HG02943 (cell line): ENCODE results near the gene MRC2.

ENCODE experiments used
- ATAC-seq: cut with Tn5 transposase; IDR thresholded peaks from one replicate; pipeline ENCODE4 v1.9.1; 2021; ENCODE audit warnings: mild to moderate bottlenecking, low read depth, moderate library complexity; ENCODE audit not compliant: unreplicated experiment

MRC2 gene

GRCh38 chr17:62716834-62717588 is 89.5 kb downstream of the MRC2 start:
- no peak for ATAC-seq

GRCh38 chr17:62717589-62717855 is 90.1 kb downstream of the MRC2 start:
- ATAC-seq = no peak

- no peak for ATAC-seq
These were observed 90.4 kb downstream of the MRC2 start for GRCh38 chr17:62717889-62718288.

GRCh38 chr17:62718429-62718828 is 91.0 kb downstream of the MRC2 start:
- no peak for ATAC-seq

- ATAC-seq = no peak
These were observed 92.1 kb downstream of the MRC2 start for GRCh38 chr17:62719586-62719985.

GRCh38 chr17:62720126-62720850 is 92.8 kb downstream of the MRC2 start:
- no peak for ATAC-seq

DNA sequence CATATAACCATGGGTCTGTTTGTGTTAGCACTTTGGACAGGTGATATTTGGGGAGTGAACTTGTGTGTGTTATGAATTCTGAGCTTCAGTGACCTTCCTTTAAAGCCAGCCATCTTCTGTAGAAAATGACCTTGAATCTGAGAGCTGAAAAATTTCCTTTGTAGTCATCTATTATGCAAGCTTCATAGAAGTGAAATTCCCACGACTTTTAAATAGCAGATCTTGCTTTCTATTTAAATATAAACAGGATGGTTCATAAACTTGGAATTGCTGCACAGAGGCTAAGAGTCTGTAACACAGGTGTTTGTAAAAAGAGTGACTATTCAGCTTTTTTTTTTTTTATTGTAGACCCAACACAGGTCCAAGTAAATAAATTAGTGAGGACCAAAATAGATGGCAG is 95.2 kb downstream of the MRC2 start:
- no peak for ATAC-seq

DNA sequence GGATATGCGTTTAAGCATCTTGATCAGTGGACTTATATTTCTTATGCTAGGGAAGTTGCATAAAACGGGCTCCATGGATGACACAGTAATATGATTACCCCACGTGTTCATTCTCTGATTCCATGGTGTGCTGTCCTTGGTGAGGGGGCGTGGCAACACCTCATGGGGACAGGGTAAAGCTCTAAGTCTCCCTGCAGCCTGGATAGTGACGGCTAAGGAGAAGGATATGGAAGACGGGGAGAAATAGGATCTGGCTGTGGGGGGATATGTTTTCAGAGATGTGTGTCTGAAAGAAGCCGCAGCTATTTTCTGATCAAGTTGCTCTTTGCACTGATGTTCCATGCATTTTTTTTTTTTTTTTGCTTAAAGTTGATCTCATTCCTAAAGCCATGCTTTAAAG is 96.4 kb downstream of the MRC2 start:
- no peak for ATAC-seq

DNA sequence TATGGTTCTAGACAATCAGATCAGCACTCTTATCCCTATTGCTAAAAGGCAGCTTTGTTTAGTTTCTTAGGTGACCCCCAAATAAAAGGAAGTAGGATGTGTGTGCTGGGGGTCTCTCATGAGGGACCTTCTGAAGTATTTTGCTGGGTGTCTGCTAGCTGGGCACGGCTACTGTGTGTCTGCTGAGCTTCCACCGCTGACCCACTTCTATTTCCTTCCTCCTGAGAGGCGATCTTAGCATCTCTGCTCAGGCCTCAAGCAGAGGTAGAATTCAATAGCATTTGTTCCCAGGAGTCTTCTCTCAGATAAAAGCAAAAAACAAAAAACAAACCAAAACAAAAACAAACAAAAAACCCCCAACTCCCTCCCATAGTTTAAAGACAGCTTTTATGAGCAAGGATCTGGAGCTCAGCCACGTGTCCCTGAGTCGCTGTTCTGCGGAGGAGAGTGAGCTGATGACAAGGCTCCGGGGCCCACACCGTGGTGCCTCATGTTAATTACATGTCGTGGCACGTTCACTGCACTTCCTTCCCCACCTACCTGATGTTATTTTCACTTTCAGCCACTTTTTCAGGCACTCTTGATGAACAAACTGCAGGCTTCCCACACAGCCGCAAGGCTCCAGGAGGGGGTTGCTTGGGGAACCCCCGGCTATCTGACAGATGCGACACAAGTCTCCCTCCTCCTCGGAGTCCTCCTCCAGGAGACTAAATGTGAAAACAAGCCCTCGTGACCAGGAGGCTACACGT is 97.1 kb downstream of the MRC2 start:
- ATAC-seq = peak; percentile 87

GRCh38 chr17:62725791-62726249 is 98.3 kb downstream of the MRC2 start:
- no peak for ATAC-seq

DNA sequence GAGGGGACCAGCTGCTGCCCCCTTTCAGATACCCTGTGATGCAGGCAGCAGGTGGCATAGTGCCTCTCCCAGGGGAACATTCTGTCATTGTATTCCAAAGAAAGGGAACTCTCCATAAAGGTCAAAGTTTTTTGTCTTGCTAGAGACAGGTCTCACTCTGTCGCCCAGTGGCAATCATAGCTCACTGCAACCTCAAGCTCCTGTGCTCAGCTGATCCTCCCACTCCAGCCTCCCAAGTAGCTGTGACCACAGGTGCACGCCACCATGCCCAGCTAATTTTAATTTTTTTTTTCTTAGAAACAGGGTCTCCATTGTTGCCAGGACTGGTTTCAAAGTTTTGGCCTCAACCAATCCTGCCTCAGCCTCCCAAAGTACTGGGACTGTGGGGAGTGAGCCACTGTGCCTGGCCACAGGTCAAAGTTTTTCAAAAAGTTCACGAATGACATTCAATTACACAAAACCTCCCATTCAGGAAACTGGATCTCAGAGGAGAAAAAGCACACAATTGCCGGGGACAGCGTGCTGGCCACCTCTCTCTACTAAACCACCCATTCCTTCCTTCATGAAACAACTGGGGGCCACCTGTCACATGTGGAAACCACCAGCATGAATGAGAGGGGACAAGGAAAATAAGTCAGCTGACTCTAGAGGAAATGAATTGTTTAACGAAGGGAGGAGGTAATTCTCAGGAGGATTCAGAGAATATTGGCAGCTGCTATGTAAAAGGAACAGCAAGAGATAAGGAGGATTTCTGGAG is 100.6 kb downstream of the MRC2 start:
- no peak for ATAC-seq

GRCh38 chr17:62732125-62732524 is 104.7 kb downstream of the MRC2 start:
- ATAC-seq = no peak

DNA sequence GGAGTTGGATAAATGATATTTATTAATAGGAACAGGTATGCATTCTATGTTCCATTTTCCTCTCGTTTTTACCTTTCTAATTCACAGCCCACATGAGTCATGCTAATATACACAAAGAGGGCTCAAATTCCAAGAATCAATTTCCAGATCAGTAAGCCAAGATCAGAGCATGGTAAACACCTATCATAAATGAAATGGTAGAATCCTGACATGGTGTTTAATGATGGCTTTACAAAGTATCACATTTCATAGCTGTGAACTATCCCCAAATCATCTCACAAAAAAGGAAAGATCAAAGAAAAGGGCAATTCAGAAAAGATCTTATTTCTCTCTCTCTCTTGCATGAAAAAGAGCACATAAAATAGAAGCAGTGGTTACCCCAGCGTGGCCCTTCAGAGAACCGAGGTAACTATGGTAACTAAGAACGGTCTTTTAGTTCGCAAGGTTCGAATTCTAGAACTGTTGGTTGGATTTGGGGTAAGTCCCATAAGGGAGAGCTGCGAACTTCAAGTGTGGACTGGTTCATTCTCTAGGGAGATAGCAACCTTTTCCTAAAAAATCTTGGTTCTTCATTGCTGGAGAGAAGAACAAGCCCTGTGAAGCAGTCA is 107.7 kb downstream of the MRC2 start:
- ATAC-seq = no peak

DNA sequence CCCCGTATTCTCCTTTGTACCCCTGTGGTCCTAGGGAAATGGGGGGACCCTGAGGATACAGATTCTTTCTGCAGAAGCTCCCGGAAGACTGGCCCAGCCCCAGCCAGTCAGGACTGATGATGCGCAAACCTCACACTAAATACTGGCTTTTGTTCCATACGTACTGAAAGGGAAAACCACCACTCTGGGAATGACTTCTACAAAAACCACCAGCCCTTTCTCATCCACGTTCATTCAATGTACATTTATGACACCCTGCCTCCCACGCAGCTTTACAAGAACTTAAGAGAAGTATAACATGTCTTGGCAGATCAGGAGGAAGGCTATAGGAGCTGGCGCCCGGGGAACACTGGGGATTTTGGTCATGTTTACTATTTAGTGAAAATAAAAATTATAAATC is 110.0 kb downstream of the MRC2 start:
- ATAC-seq = no peak

GRCh38 chr17:62738281-62738680 is 110.8 kb downstream of the MRC2 start:
- ATAC-seq = no peak

- no peak for ATAC-seq
These were observed 112.3 kb downstream of the MRC2 start for GRCh38 chr17:62739645-62740388.

DNA sequence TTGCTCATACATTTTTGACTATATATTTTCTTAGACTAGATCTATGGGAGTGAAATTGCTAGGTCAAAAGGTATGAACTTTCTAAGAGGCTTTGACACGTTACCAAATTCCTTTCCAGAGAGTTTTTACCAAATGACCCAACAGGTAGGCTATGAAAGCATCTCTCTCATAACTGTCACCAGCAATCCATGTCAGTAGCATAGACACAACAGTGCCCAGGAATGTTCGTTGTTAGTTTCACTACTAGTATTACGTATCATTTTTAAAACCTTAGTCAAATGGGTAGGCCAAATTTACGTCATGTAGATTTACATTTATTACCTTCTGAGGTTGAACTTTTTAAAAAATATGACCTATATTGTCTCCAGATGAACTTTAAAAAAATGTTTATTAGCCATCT is 113.8 kb downstream of the MRC2 start:
- ATAC-seq = no peak
